Measurements from ENCODE around the gene C4orf50. TPM values are rescaled to one million over a fixed set of nuclear protein-coding genes. Genes with fewer than 3 reads are reported as not detected.
A peak's percentile ranks its signal among the peaks of the same experiment; 100 is the strongest.

The C4orf50 gene
- total RNA-seq, 4 donors from 2014 or later: not detected

DNA sequence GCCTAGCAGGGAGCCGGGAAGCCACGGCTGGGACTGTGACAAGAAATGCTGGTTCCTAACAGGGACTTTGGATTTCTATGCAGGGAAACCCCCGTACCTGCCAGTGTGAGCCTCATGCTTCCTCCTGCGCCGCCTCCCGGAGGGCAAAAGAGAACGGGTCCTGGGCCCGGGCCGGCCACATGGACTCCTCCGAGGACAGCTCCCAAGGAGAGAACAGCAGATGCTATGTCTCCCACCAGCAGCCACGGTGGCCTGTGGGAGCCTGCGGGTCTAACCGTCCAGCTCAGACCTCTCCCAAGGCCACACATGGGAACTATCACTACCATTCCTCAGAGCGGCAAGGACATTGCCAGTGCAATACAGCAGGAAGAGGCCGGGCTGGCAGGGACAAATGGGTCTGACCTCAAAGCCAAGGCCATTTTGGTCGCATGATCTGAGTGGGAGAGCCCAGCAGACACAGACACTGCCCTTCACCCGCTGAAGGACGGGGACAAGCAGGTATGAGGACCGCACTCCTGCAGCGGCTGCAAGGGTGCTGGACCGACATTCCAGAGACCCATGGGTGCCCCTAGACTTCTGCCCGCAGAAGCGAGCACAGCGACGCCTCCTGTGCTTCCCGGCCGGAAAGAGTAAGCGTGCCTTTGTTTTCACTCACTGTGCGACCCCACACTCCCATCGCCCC, 4.5 kb upstream of the C4orf50 start:
- Histone ChIP-seq H3K9me3 (no peaks in the 10 kb centered on the region), H3K4me1 (peaks cover 7% of the 10 kb centered on the region), H3K27me3 (peaks cover 33% of the 10 kb centered on the region), H3K36me3 (no peaks in the 10 kb centered on the region), H3K4me3 (no peak overlapping the region), H3K27ac (no peak overlapping the region)
- TF ChIP-seq EP300 (IDR thresholded peaks at IDR 0.05) (no peak), POLR2A (IDR thresholded peaks at IDR 0.05) (no peak), POLR2AphosphoS5 (IDR thresholded peaks at IDR 0.05) (no peak)
- TF ChIP-seq, protein P1, sequence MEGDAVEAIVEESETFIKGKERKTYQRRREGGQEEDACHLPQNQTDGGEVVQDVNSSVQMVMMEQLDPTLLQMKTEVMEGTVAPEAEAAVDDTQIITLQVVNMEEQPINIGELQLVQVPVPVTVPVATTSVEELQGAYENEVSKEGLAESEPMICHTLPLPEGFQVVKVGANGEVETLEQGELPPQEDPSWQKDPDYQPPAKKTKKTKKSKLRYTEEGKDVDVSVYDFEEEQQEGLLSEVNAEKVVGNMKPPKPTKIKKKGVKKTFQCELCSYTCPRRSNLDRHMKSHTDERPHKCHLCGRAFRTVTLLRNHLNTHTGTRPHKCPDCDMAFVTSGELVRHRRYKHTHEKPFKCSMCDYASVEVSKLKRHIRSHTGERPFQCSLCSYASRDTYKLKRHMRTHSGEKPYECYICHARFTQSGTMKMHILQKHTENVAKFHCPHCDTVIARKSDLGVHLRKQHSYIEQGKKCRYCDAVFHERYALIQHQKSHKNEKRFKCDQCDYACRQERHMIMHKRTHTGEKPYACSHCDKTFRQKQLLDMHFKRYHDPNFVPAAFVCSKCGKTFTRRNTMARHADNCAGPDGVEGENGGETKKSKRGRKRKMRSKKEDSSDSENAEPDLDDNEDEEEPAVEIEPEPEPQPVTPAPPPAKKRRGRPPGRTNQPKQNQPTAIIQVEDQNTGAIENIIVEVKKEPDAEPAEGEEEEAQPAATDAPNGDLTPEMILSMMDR (IDR thresholded peaks at IDR 0.05): no peak
- 84% methylated on average over 7 of the region's 30 CpGs for WGBS
- DNase-seq (ENCODE audit: low spot score in 2 of 2): no peak

DNA sequence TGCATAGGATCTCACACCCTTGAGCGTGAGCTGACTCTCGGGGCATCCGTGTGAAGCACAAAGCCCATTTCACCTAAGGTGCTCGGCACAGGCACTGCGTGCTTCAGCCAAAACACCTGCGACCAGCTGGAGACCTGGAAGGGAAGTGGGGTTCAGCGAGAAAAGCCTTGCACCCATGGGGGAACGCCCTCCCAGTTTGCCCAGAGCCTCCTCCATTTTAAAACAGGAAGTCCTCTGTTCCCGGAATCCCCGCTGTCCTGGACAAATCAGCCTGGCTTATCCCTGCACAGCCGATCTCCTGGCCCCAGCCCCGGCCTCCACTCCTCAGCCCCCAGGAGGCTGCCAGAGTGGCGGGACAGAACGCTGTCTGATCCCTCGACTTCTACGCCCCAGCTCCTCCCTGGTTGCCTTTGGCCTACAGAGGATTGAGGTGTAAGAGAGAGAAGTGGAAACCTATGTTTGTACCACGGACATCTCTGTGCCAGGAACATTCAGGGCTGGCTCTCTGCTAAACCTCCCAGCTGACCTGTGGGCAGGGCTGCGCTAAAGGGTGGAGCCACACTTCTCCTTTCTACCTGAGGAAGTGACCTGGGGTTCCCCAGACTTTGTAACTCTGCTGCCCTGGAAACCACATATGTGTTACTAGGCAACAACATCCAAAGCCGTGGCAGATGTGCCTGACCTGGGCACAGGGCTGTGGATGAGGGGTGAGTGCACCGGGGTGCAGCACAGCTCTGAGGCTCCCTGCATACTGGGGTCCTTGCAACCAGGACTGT, 3.8 kb upstream of the C4orf50 start:
- peaks cover 33% of the 10 kb centered on the region for H3K27me3 ChIP-seq
- no peak for DNase-seq (ENCODE audit: low spot score in 2 of 2)
- WGBS: 73% methylated on average over 14 of the region's 20 CpGs
- no peak overlapping the region for H3K4me3 ChIP-seq
- no peaks in the 10 kb centered on the region for H3K9me3 ChIP-seq
- peaks cover 3% of the 10 kb centered on the region for H3K4me1 ChIP-seq
- no peaks in the 10 kb centered on the region for H3K36me3 ChIP-seq
- no peak for TF ChIP-seq POLR2A (IDR thresholded peaks at IDR 0.05)
- no peak for TF ChIP-seq POLR2AphosphoS5 (IDR thresholded peaks at IDR 0.05)
- no peak for TF ChIP-seq EP300 (IDR thresholded peaks at IDR 0.05)
- TF ChIP-seq, protein P1 (IDR thresholded peaks at IDR 0.05): no peak
- H3K27ac ChIP-seq: no peak overlapping the region

DNA sequence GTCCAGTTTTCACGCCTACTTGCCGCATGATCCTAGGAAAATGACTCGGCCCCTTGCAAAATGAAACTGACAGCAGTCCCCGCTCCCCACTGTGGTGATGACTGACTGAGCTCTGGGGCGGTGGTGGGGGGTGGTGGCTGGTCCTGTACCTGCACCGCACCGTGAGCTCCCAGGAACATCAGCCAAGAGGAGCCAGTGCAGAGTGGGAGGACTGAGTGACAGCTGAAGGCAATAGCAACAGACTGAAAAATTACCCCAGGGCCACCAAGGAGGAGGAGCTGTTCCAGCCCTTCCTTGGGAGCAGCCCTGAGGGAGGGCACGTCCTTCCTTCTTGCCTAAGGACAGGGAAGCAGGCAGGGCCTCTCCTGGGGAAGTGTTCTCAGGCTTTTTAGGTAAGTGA, 2.4 kb upstream of the C4orf50 start:
- H3K27me3 ChIP-seq: peaks cover 30% of the 10 kb centered on the region
- peaks cover 3% of the 10 kb centered on the region for H3K4me1 ChIP-seq
- no peak overlapping the region for H3K27ac ChIP-seq
- no peaks in the 10 kb centered on the region for H3K9me3 ChIP-seq
- TF ChIP-seq POLR2AphosphoS5 (IDR thresholded peaks at IDR 0.05) (no peak), EP300 (IDR thresholded peaks at IDR 0.05) (no peak), POLR2A (IDR thresholded peaks at IDR 0.05) (no peak)
- TF ChIP-seq, protein P1 (IDR thresholded peaks at IDR 0.05): no peak
- WGBS: 77% methylated on average over 7 of the region's 8 CpGs
- DNase-seq (ENCODE audit: low spot score in 2 of 2): no peak
- no peaks in the 10 kb centered on the region for H3K36me3 ChIP-seq
- H3K4me3 ChIP-seq: no peak overlapping the region

DNA sequence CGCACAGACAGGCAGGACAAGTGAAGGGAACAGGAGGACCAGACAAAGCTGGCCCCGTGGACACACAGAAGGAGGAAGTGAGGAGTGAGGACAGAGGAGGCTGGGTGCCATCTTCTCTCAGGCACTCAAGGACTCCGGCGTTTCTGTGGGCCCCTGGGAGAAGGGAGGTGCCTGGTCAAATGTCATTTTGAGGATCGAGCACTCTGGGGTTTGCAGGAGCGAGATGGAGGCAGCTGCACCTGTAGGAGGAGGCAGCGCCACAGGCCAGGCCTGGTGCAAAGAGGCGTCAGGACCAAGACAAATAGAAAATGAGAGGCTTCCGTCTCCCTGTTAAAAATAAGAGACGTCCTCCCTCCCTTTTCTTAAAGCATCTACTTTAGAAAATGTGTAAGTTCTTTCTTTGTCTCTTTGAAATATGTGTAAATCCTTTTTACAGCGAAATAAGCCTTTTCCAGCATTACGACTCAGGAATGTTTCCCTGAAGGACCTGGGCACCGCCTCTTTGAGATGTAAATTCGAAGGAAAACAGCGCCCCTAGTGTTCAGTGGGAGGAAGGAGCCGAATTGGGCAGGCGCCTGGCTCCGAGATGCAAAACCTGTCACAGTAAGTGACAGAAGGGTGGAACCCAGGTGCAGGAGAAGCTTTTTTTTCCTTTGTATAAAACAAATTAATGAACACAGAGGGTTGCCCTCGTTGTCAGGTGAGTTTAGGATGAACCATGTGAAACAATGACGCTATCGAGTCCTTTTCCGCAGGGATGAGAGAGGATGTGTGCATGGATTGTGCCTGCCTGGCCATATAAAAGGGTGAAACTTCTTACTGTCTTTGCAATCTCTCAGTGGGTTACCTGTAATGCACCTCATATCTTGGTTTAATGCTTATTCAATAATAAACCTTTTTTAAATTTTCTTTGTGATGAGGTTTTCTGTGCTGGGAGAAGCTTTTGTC, 1.4 kb upstream of the C4orf50 start:
- Histone ChIP-seq H3K36me3 (no peaks in the 10 kb centered on the region), H3K9me3 (no peaks in the 10 kb centered on the region), H3K4me1 (peaks cover 3% of the 10 kb centered on the region), H3K27ac (no peak overlapping the region), H3K27me3 (peaks cover 27% of the 10 kb centered on the region), H3K4me3 (no peak overlapping the region)
- TF ChIP-seq POLR2AphosphoS5 (IDR thresholded peaks at IDR 0.05): no peak
- TF ChIP-seq, protein P1 (IDR thresholded peaks at IDR 0.05): peak; percentile 28 to 81
- no peak for TF ChIP-seq POLR2A (IDR thresholded peaks at IDR 0.05)
- WGBS: 37% methylated on average over 22 of the region's 22 CpGs
- no peak for DNase-seq (ENCODE audit: low spot score in 2 of 2)

Data from suprapubic skin (tissue), 4 donors.